HepG2 (cell line): ENCODE measurements around the gene LTK. TPM values are rescaled to one million over a fixed set of nuclear protein-coding genes. Genes with fewer than 3 reads are reported as not detected.

Experiments used
- ATAC-seq: fragments of 200-7000 bp; cut with Tn5 transposase; 3 replicates; pipeline ENCODE4 v1.9.1; 2020; ENCODE audit warnings: mild to moderate bottlenecking, moderate library complexity
- BruUV-seq: library from RNA; stranded (reverse); fragments of 400-500 nt; replicated peaks from 2 replicates; lab custom pipeline; 2021; lab: Mats Ljungman, UMichigan
- CTCF ChIA-PET: fragments of 300-600 bp; formaldehyde crosslinking; extraction: SDS; loops from one replicate; lab custom pipeline; 2021; ENCODE audit warnings: low total read pairs, inconsistent platforms, low intra/inter-chr PET ratio; lab: Yijun Ruan, JAX
- POLR2A ChIA-PET: fragments of 350-600 bp; sonication (Branson Sonifier 250); formaldehyde crosslinking; loops from one replicate; lab custom pipeline; 2020; ENCODE audit warnings: antibody characterized with exemption, inconsistent platforms; lab: Yijun Ruan, JAX
- DNase-seq: peaks from one replicate; pipeline ENCODE4 v3.0.0-alpha.2; 2015; ENCODE audit warnings: low spot score
- FAIRE-seq: peaks from 3 replicates; lab custom pipeline; 2011; peaks lifted over from hg19 to GRCh38; lab: Jason Lieb, UNC
- H2AFZ ChIP-seq: one replicate; pipeline ENCODE4 v1.6.1; 2011; ENCODE audit warnings: low read length, inconsistent platforms
- H3K27ac ChIP-seq: fragments of 300-600 bp; 3 replicates; pipeline ENCODE4 v1.8.0; 2011; ENCODE audit warnings: mixed run types, mild to moderate bottlenecking, mixed read lengths, low read length, inconsistent platforms; ENCODE audit not compliant: insufficient read depth; ENCODE audit errors: extremely low read length
- H3K27me3 ChIP-seq, 2 experiments: fragments of 200-600 bp in 1 of 2; 2 replicates in 1 of 2; 3 replicates in 1 of 2; pipeline versions ENCODE4 v1.6.0 to v1.8.0; 2011; ENCODE audit warnings: low read length in 2 of 2, mild to moderate bottlenecking in 2 of 2, moderate library complexity in 2 of 2, inconsistent platforms in 1 of 2; ENCODE audit not compliant: insufficient read depth in 2 of 2, control insufficient read depth in 1 of 2
- H3K36me3 ChIP-seq, 2 experiments: fragments of 200-600 bp in 1 of 2; replicated peaks in 1 of 2; 2 replicates in 1 of 2; 3 replicates in 1 of 2; pipeline versions ENCODE4 v1.5.1 to v1.8.0; 2011; ENCODE audit warnings: low read length in 2 of 2, inconsistent platforms in 1 of 2; ENCODE audit not compliant: insufficient read depth in 2 of 2, control insufficient read depth in 1 of 2
- H3K4me1 ChIP-seq: 2 replicates; pipeline ENCODE4 v1.5.1; 2012; ENCODE audit warnings: low read length, inconsistent platforms; ENCODE audit not compliant: insufficient read depth
- H3K4me2 ChIP-seq: 2 replicates; pipeline ENCODE4 v1.6.0; 2011; ENCODE audit warnings: low read depth, low read length, inconsistent platforms
- H3K4me3 ChIP-seq, 3 experiments: fragments of 200-600 bp in 1 of 3; sonication (generic), shearing (Covaris generic) in 1 of 3; replicated peaks in 1 of 3; 2 replicates each; pipeline ENCODE4 v1.5.1; 2011 to 2016; ENCODE audit warnings: low read length in 3 of 3, inconsistent platforms in 2 of 3, low read depth in 2 of 3, mild to moderate bottlenecking in 2 of 3, control low read depth in 1 of 3, mixed read lengths in 1 of 3; ENCODE audit not compliant: insufficient read depth in 1 of 3
- H3K79me2 ChIP-seq: one replicate; pipeline ENCODE4 v1.6.1; 2011; ENCODE audit warnings: low read length, inconsistent platforms; ENCODE audit not compliant: insufficient read depth
- H3K9ac ChIP-seq: 2 replicates; pipeline ENCODE4 v1.6.0; 2011; ENCODE audit warnings: mild to moderate bottlenecking, low read depth, low read length, inconsistent platforms; ENCODE audit not compliant: insufficient read depth
- H3K9me3 ChIP-seq: 2 replicates; pipeline ENCODE4 v1.5.1; 2012; ENCODE audit warnings: mild to moderate bottlenecking, low read length
- H4K20me1 ChIP-seq: 2 replicates; pipeline ENCODE4 v1.6.0; 2011; ENCODE audit warnings: inconsistent platforms, mild to moderate bottlenecking, low read length, moderate library complexity; ENCODE audit not compliant: insufficient read depth
- HMGXB4 ChIP-seq, 2 experiments: sonication (generic) in 1 of 2; formaldehyde crosslinking in 1 of 2; IDR thresholded peaks; 2 replicates each; pipeline versions ENCODE4 v1.4.0 to v1.6.1; 2018 to 2020; ENCODE audit warnings: missing genetic modification reagents in 2 of 2, borderline replicate concordance in 1 of 2, low read depth in 1 of 2, mild to moderate bottlenecking in 1 of 2, missing biosample characterization in 1 of 2
- HNRNPL ChIP-seq: fragments of 200-400 bp; formaldehyde crosslinking; IDR thresholded peaks from 2 replicates; pipeline ENCODE4 v1.6.1; 2017; ENCODE audit warnings: mild to moderate bottlenecking, low read depth, low read length
- MAF1 ChIP-seq: sonication (generic); formaldehyde crosslinking; IDR thresholded peaks from 2 replicates; pipeline ENCODE4 v1.5.0; 2020; ENCODE audit warnings: missing genetic modification reagents, borderline replicate concordance
- MAX ChIP-seq: IDR thresholded peaks from 2 replicates; pipeline ENCODE4 v1.6.1; 2012; ENCODE audit warnings: inconsistent platforms
- RBFOX2 ChIP-seq: fragments of 200-400 bp; formaldehyde crosslinking; IDR thresholded peaks from 2 replicates; pipeline ENCODE4 v1.6.1; 2017; ENCODE audit warnings: low read depth, mild to moderate bottlenecking, low read length
- REST ChIP-seq, 2 experiments: IDR thresholded peaks; 2 replicates each; pipeline ENCODE4 v1.6.1; 2011 to 2012; ENCODE audit warnings: low read length in 2 of 2, borderline replicate concordance in 1 of 2, low read depth in 1 of 2, mild to moderate bottlenecking in 1 of 2, moderate library complexity in 1 of 2
- SAP130 ChIP-seq: IDR thresholded peaks from 2 replicates; pipeline ENCODE4 v1.6.1; 2016; ENCODE audit warnings: low read depth
- YY1 ChIP-seq: IDR thresholded peaks from 2 replicates; pipeline ENCODE4 v1.6.1; 2011; ENCODE audit warnings: low read length, low read depth, moderate library complexity, mild to moderate bottlenecking; ENCODE audit not compliant: insufficient read depth, insufficient replicate concordance
- ZFX ChIP-seq: sonication (generic); formaldehyde crosslinking; IDR thresholded peaks from 2 replicates; pipeline ENCODE4 v1.4.0; 2020; ENCODE audit warnings: mild to moderate bottlenecking, low read depth, missing genetic modification reagents, moderate library complexity
- ZFY ChIP-seq: sonication (generic); formaldehyde crosslinking; IDR thresholded peaks from 2 replicates; pipeline ENCODE4 v1.4.0; 2020; ENCODE audit warnings: missing genetic modification reagents
- ZNF652 ChIP-seq: IDR thresholded peaks from 2 replicates; pipeline ENCODE4 v1.6.1; 2016; ENCODE audit warnings: low read depth, borderline replicate concordance
- ZNF790 ChIP-seq: sonication (generic); formaldehyde crosslinking; IDR thresholded peaks from 2 replicates; pipeline ENCODE4 v1.8.0; 2022; ENCODE audit warnings: missing genetic modification reagents, mild to moderate bottlenecking, borderline replicate concordance
- WGBS: methylation state at CpG from one replicate; pipeline ENCODE4 v1.1.6; 2017; ENCODE audit warnings: low lambda C conversion rate; 5-methylcytosine and 5-hydroxymethylcytosine counted together
- in situ Hi-C: cut with HindIII; loops from 2 replicates; pipeline ENCODE4 v1.10.0; 2017; ENCODE audit warnings: low pct_unique_long_range_greater_than_20kb; ENCODE audit not compliant: extremely low pct_ligation_motif_present
- intact Hi-C: fragments of 100-400 bp; cut with micrococcal nuclease; formaldehyde crosslinking; loops from one replicate; pipeline ENCODE4 v1.10.0; 2022; ENCODE audit not compliant: unreplicated experiment
- polyA plus RNA-seq, 8 experiments: library from polyadenylated mRNA; depleted of rRNA in 3 of 8; stranded (reverse) in 7 of 8; unstranded in 1 of 8; fragments of >200 nt; fragmentation: Illumina TruSeq in 4 of 8; extraction: Trizol in 4 of 8; gene quantifications; 2 replicates each; pipeline versions ENCODE4 v1.2.1 to v1.2.3, GENCODE V29; 2011 to 2016; ENCODE audit warnings: low read depth in 4 of 8, missing spikeins in 1 of 8, mixed read lengths in 1 of 8; ENCODE audit not compliant: insufficient read depth in 1 of 8
- total RNA-seq, 5 experiments: library from RNA; depleted of rRNA; stranded (reverse); fragments of >200 nt; fragmentation: Illumina TruSeq; extraction: Trizol; gene quantifications; 2 replicates each; pipeline ENCODE4 v1.2.3, GENCODE V29; 2016; ENCODE audit warnings: low read depth in 1 of 5

Gene LTK
- total and polyA plus RNA-seq, 2 of the 13 experiments (the other 11 are each of a cell fraction or from before 2014, with no cell fraction given): 0.01 TPM; not detected in 1

- TF ChIP-seq REST (IDR thresholded peaks at IDR 0.05; ENCODE audit: borderline replicate concordance in 1 of 2, low read depth in 1 of 2, low read length in 2 of 2) (no peak), MAF1 (CRISPR knock-in tag) (no peak), ZNF652 (no peak)
Observed at GRCh38 chr15:41560572-41560874, 46.9 kb upstream of the LTK start (continued).

- WGBS: 17% methylated on average over 6 of the region's 60 CpGs
- no peak for DNase-seq
- POLR2A ChIA-PET: interaction anchor here (1.2 to 3.6 kb wide), 2 partner anchors 9 to 15 kb away, joined by 5 to 14 read pairs; partner anchors contain the start of gene RPAP1
- H3K4me2 ChIP-seq: peak overlapping the region; percentile 99
- peaks cover 69% of the 10 kb centered on the region for H3K4me1 ChIP-seq
- H3K36me3 ChIP-seq: 0 out of 5 replicates have a peak, but pooled peaks cover 0 to 4% of the 10 kb centered on the region in 2 experiments
- H2AFZ ChIP-seq: no peak overlapping the region
- H3K27me3 ChIP-seq: peaks cover 0 to 5% of the 10 kb centered on the region in 2 experiments; a peak in 2 of 5 replicates
- H4K20me1 ChIP-seq: no peaks in the 10 kb centered on the region
- CTCF ChIA-PET: interaction anchor here (2.1 to 2.7 kb wide), 3 partner anchors 9 to 45 kb away, joined by 6 to 17 read pairs (median 10); no protein-coding TSS in a partner anchor
- H3K9me3 ChIP-seq: no peaks in the 10 kb centered on the region
- peak overlapping the region; percentile 65 for H3K9ac ChIP-seq
- BruUV-seq: no TSS peak
- ATAC-seq: peak; percentile 16; the same call in 2 of the 3 replicates
- H3K4me3 ChIP-seq: peak overlapping the region; percentile 67 to 82 (median 77); a peak in 5 of 6 replicates
- intact Hi-C loops: loop anchor here (5.0 kb wide), 3 partner anchors 43 to 343 kb away; no protein-coding TSS in a partner anchor
- H3K27ac ChIP-seq: no peak overlapping the region
- H3K79me2 ChIP-seq: no peaks in the 10 kb centered on the region
- no peak for FAIRE-seq
- in situ Hi-C loops: no loop called here
- TF ChIP-seq MAX: peak; percentile 57; the same call in 1 of the 2 replicates
- TF ChIP-seq YY1: peak; percentile 7
- TF ChIP-seq RBFOX2: 0 out of 2 replicates have a peak, but pooled peaks have one; percentile 29
- 0 out of 4 replicates have a peak, but pooled peaks of 1 of the 2 experiments have one; percentile 18 for TF ChIP-seq HMGXB4 (CRISPR knock-in tag; IDR thresholded peaks at IDR 0.05; ENCODE audit: borderline replicate concordance in 1 of 2, low read depth in 1 of 2)
- TF ChIP-seq SAP130 (CRISPR knock-in tag): 0 out of 2 replicates have a peak, but pooled peaks have one; percentile 1
- 0 out of 2 replicates have a peak, but pooled peaks have one; percentile 31 for TF ChIP-seq ZNF790 (CRISPR knock-in tag)
- TF ChIP-seq HNRNPL: 0 out of 2 replicates have a peak, but pooled peaks have one; percentile 59
- TF ChIP-seq ZFX (CRISPR knock-in tag): 0 out of 2 replicates have a peak, but pooled peaks have one; percentile 36
- peak; percentile 50; the same call in 1 of the 2 replicates for TF ChIP-seq ZFY (CRISPR knock-in tag)
Observed at GRCh38 chr15:41559239-41559782, 45.7 kb upstream of the LTK start.
